Mesodermal cell (in vitro differentiated cells): Measurements from ENCODE around the gene ZNF710.
"Not testable (repeated sequence)": the region's sequence is repeated elsewhere in the genome, so short reads cannot be mapped to it uniquely, and the experiment has no call there.

Experiments
- H3K27ac ChIP-seq: 2 replicates; pipeline ENCODE4 v1.7.0; 2013; ENCODE audit warnings: mild to moderate bottlenecking, low read depth, low read length, moderate library complexity; ENCODE audit not compliant: severe bottlenecking
- H3K36me3 ChIP-seq: 2 replicates; pipeline ENCODE4 v1.7.1; 2013; ENCODE audit warnings: mild to moderate bottlenecking, low read length, moderate library complexity; ENCODE audit not compliant: control insufficient read depth, insufficient read depth
- H3K4me1 ChIP-seq: one replicate; pipeline ENCODE4 v1.7.1; 2013; ENCODE audit warnings: mild to moderate bottlenecking, low read length; ENCODE audit not compliant: insufficient read depth, control insufficient read depth, poor library complexity, severe bottlenecking
- H3K4me3 ChIP-seq: 2 replicates; pipeline ENCODE4 v1.7.0; 2013; ENCODE audit warnings: low read length, control low read depth, mild to moderate bottlenecking; ENCODE audit not compliant: insufficient read depth, poor library complexity, severe bottlenecking; ENCODE audit errors: extremely low read depth
- H3K9me3 ChIP-seq: 2 replicates; pipeline ENCODE4 v1.7.1; 2013; ENCODE audit warnings: mild to moderate bottlenecking, low read length, moderate library complexity; ENCODE audit not compliant: control insufficient read depth
- WGBS, 2 experiments: methylation state at CpG; one replicate each; pipeline ENCODE4 v1.1.5; 2013; ENCODE audit warnings: missing lambda C conversion rate in 2 of 2; ENCODE audit not compliant: insufficient coverage in 2 of 2; 5-methylcytosine and 5-hydroxymethylcytosine counted together

Gene ZNF710

DNA sequence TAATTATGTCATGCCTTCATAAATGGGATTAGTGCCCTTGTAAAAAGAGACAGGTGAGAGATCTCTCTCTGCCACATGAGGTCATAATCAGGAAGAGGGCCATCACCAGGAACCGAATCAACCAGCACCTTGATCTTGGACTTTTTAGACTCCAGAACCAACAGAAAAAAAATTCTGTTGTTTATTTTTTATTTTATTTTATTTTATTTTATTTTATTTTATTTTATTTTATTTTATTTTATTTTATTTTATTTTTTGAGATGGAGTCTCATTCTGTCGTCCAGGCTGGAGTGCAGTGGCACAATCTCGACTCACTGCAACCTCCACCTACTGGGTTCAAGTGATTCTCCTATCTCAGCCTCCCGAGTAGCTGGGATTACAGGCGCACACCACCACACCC is 106.9 kb downstream of the ZNF710 start:
- not testable (repeated sequence) for H3K4me3 ChIP-seq, H3K9me3 ChIP-seq, H3K36me3 ChIP-seq, H3K27ac ChIP-seq
- WGBS, 2 experiments: no CpG with 5 or more reads among the region's 5 CpGs
- peaks cover 10% of the 10 kb centered on the region for H3K4me1 ChIP-seq

DNA sequence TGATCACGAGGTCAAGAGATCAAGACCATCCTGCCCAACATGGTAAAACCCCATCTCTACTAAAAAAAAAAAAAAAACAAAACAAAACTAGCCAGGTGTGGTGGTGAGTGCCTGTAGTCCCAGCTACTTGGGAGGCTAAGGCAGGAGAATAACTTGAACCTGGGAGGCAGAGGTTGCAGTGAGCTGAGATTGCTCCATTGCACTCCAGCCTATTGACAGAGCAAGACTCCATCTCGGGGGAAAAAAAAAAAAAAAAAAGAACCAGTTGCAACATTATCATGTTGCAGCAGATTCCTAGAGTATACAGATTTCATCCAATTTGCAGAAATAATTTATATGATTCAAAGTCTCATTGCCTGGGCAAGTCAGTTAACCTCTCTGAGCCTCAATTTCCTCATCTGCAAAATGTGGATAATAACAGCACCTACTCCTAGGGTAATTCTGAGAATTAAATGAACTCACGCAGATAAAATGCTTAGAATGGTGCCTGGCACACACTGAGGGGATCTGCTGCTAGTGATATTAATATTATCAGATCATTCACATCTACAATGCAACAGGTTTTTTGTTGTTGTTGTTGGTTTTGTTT is 108.1 kb downstream of the ZNF710 start:
- no CpG with 5 or more reads among the region's 3 CpGs for WGBS, 2 experiments
- peaks cover 10% of the 10 kb centered on the region for H3K4me1 ChIP-seq
- H3K9me3 ChIP-seq, H3K36me3 ChIP-seq, H3K27ac ChIP-seq, H3K4me3 ChIP-seq: not testable (repeated sequence)

DNA sequence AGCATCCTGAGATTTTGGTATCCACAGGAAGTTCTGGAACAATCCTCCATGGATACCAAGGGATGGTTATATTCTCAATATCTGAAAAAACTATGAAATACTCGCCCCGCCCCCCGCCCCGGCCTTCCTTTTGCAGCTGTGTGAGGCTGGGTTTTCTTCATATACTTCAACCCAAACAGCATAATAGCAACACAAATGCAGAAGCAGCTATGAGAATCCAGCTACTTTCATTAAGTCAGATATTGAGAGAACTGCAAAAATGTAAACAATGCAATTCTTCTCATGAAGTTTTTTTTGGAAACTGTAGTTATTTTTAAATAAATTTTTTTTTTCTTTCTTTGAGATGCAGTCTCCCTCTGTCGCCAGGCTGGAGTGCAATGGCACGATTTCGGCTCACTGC is 112.0 kb downstream of the ZNF710 start:
- Histone ChIP-seq H3K36me3 (no peaks in the 10 kb centered on the region), H3K4me1 (no peaks in the 10 kb centered on the region), H3K9me3 (peaks cover 11% of the 10 kb centered on the region), H3K27ac (no peak overlapping the region), H3K4me3 (no peak overlapping the region)
- 90 to 100% methylated on average over 3 of the region's 7 CpGs for WGBS, 2 experiments

DNA sequence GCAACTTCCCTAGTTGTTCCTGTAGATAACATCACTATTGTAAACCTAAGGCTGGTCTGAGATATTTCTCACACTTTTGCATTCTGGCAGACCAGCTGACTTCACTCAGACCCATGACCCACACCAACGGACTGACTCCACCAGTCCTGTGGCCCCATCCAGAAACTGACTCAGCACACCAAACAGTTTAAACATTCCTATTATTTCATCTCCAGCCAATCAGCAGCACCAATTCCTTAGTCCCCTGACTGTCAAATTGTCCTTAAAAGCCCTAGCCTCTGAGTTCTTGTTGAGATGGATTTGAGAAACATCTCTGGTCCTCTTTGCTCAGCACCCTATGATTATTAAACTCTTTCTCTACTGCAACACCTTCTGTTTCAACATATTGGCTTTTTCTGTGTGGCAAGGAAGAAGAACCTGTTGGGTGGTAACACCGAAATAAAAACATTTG is 113.4 kb downstream of the ZNF710 start:
- 43 to 69% methylated on average over 1 of the region's 2 CpGs for WGBS, 2 experiments
- H3K27ac ChIP-seq: no peak overlapping the region
- H3K9me3 ChIP-seq: peaks cover 11% of the 10 kb centered on the region
- no peaks in the 10 kb centered on the region for H3K4me1 ChIP-seq
- H3K4me3 ChIP-seq: no peak overlapping the region
- H3K36me3 ChIP-seq: no peaks in the 10 kb centered on the region

DNA sequence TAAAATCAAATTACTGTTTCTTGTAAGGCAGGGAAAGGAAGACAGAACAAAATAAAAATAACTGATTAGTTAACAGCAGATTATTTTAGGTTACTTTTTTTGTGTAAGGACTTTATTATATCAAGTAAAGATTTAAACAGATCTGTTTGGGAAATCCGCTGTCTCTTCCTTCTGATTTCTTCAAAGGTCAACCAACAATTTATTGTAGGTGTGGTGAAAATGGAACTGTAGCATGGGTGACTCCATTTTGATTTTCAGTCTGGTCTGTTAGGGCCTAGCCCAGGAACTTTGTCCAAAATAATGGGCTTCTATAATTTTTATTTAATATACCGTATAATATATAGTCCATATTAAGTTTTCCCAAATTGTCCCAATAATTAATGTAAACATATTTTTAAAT is 114.7 kb downstream of the ZNF710 start:
- no peak overlapping the region for H3K27ac ChIP-seq
- no CpG with 5 or more reads among the region's 2 CpGs for WGBS, 2 experiments
- H3K4me3 ChIP-seq: no peak overlapping the region
- H3K36me3 ChIP-seq: no peaks in the 10 kb centered on the region
- H3K9me3 ChIP-seq: peaks cover 11% of the 10 kb centered on the region
- no peaks in the 10 kb centered on the region for H3K4me1 ChIP-seq

DNA sequence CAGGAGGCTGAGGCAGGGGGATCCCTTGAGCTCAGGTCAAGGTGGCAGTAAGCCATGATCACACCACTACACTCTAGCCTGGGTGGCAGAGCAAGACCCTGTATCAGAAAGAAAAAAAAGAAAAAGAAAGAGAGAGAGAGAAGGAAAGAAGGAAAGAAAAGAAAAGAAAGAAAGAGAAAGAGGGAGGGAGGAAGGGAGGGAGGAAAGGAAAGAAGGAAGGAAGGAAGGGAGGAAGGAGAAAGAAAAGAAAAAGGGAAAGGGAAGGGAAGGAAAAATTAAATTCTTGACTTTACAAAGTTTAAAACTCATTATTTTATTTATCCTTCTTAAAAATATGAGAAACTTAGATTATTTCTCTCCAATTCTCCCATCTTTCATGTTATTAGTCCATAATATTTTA is 118.2 kb downstream of the ZNF710 start:
- Histone ChIP-seq H3K27ac (no peak overlapping the region), H3K9me3 (peaks cover 8% of the 10 kb centered on the region), H3K4me1 (no peaks in the 10 kb centered on the region), H3K36me3 (no peaks in the 10 kb centered on the region), H3K4me3 (no peak overlapping the region)

DNA sequence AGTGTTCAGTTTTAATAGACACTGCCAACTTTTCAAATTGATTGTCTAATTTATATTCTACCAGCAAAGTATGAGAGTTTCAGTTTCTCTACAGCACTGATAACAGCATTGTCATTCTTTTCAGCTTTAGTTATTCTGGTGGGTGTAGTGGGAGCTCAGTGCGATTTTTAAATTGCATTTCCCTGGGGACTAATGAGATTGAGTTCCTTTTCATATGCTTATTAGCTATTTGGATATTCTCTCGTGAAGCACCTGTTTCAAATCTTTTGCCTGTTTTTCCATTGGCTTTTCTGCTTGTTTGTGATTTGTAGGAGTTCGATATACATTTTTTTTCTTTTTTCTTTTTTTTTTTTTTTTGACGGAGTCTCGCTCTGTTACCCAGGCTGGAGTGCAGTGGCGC is 120.0 kb downstream of the ZNF710 start:
- Histone ChIP-seq H3K27ac (no peak overlapping the region), H3K4me1 (peaks cover 2% of the 10 kb centered on the region), H3K4me3 (no peak overlapping the region), H3K36me3 (no peaks in the 10 kb centered on the region), H3K9me3 (no peaks in the 10 kb centered on the region)
- WGBS, 2 experiments: 100% methylated on average over 2 of the region's 6 CpGs; no CpG with 5 or more reads in 1 of the 2 experiments

DNA sequence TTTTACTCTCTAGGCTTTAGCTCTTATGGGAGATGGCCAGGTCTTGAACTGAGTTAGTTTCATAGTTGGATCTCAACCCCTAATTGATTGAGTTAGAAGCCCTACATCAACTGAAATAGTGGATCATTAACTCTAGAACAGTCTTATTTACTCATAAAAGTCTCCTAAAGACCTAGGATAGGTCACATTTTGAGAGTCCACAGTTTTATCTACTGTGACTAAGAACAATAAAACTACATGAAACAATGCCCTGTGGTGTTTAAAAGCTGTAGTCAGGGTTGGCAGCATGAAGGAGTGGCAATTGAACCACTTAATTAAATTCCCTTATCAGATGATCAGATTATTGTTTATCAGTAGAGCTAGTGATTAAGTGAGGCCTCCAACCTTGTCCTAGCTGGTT is 123.4 kb downstream of the ZNF710 start:
- H3K36me3 ChIP-seq: no peaks in the 10 kb centered on the region
- H3K4me3 ChIP-seq: no peak overlapping the region
- peaks cover 12% of the 10 kb centered on the region for H3K4me1 ChIP-seq
- no peak overlapping the region for H3K27ac ChIP-seq
- H3K9me3 ChIP-seq: no peaks in the 10 kb centered on the region

DNA sequence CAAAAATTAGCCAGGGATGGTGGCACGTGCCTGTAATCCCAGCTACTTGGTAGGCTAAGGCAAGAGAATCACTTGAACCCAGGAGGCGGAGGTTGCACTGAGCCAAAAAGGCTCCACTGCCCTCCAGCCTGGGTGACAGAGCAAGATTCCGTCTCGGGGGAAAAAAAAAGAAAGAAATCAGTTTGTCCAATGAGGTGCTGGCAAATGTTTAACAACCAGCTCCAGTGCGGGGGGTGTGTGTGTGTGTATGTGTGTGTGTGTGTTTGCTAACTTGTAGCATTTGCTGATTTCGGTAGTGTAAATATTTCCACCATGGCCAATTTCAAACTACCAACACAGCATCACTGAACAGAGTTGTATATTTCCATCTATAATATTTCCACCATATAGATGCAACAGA is 124.9 kb downstream of the ZNF710 start:
- WGBS, 2 experiments: 94% methylated on average over 2 to 5 of the region's 6 CpGs
- no peaks in the 10 kb centered on the region for H3K9me3 ChIP-seq
- peaks cover 12% of the 10 kb centered on the region for H3K4me1 ChIP-seq
- H3K4me3 ChIP-seq: no peak overlapping the region
- H3K27ac ChIP-seq: no peak overlapping the region
- no peaks in the 10 kb centered on the region for H3K36me3 ChIP-seq

DNA sequence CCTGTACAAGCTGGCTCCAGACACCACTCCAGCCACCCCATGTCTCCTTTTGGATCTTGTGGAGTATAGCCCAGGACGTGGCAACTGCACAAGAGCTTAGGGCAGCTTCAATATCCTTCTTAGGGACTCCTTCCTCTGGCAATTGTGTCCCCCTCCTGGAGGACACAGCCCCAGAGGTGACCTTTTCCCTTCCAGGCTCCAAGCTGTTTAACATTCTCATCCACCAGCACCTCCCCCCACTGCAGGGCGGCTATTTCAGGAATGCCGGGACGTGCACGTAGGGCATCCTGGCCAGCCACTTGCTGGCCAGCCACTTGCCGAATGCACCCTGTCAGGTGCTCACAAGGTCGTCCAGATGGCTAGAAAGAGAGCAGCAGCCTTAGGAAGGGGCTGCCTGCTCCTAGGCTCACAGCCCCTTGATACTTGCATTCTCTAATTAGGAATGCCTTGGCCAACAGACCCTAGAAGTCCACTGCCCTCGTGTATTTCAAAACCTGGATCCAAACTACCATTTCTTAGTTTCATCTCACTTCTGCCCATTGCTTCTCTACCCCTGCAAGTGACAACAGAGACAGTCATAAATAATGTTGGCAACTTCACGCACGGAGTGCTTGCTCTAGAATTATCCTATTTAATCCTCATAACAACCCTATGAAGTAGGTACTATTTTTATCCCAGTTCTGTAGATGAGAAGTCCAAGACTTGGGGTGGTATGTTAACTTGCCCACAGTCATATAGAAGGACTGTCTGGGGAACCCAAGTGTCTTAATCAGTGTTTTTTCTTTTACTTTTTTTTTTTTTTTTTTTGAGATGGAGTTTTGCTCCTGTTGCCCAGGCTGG is 125.7 kb downstream of the ZNF710 start:
- 12 to 22% methylated on average over 7 of the region's 10 CpGs for WGBS, 2 experiments
- Histone ChIP-seq H3K4me3 (no peak overlapping the region), H3K4me1 (peaks cover 12% of the 10 kb centered on the region), H3K27ac (no peak overlapping the region), H3K36me3 (no peaks in the 10 kb centered on the region), H3K9me3 (no peaks in the 10 kb centered on the region)

DNA sequence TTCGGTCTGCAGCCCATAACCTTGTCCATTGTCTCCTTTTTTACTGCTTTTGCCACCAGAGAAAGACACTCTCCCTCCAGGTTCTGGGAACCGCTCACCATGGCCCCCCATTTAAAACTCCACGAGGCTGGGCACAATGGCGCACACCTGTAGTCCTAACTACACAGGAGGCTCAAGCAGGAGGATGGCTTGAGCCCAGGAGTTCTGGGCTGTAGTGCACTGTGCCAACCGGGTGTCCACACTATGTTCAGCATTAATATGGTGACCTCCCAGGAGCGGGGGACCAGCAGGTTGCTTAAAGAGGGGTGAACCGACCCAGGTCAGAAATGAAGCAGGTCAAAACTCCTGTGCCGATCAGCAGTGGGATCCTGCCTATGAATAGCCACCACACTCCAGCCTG is 129.2 kb downstream of the ZNF710 start:
- Histone ChIP-seq H3K27ac (no peak overlapping the region), H3K4me3 (no peak overlapping the region), H3K4me1 (peaks cover 12% of the 10 kb centered on the region), H3K9me3 (no peaks in the 10 kb centered on the region), H3K36me3 (no peaks in the 10 kb centered on the region)
- WGBS, 2 experiments: 90 to 98% methylated on average over 5 to 7 of the region's 8 CpGs
